Stomach (tissue), 4 donors: ENCODE measurements around the gene IL1B.

ENCODE experiments used
- CTCF ChIP-seq, 7 experiments: fragments of 450-650 bp in 4 of 7; fragments of 200-600 bp in 3 of 7; sonication (generic) in 3 of 7; IDR thresholded peaks; one replicate each; pipeline ENCODE4 v1.5.1; 2016 to 2019; ENCODE audit warnings: antibody characterized with exemption in 7 of 7, control low read depth in 2 of 7, mild to moderate bottlenecking in 1 of 7
- EP300 ChIP-seq: sonication (generic); formaldehyde crosslinking; IDR thresholded peaks from one replicate; pipeline ENCODE4 v1.6.1; 2017; ENCODE audit warnings: antibody characterized with exemption
- POLR2A ChIP-seq, 4 donors: fragments of 450-650 bp; IDR thresholded peaks; one replicate each; pipeline ENCODE4 v1.6.1; 2016; ENCODE audit warnings: antibody characterized with exemption in 4 of 4, control low read depth in 2 of 4, mild to moderate bottlenecking in 1 of 4, moderate library complexity in 1 of 4
- POLR2AphosphoS5 ChIP-seq, 3 donors: sonication (generic); formaldehyde crosslinking; IDR thresholded peaks; one replicate each; pipeline ENCODE4 v1.6.1; 2016; ENCODE audit warnings: antibody characterized with exemption in 3 of 3

GRCh38 chr2:112831513-112831845 is 5.1 kb downstream of the IL1B start:
- TF ChIP-seq EP300 (no peak), CTCF (IDR thresholded peaks at IDR 0.05) (no peak), POLR2A (IDR thresholded peaks at IDR 0.05) (no peak), POLR2AphosphoS5 (IDR thresholded peaks at IDR 0.05) (no peak)
